Lower leg skin (tissue), 3 donors: Measurements from ENCODE around the gene CNTFR.

Source experiments
- CTCF ChIP-seq, 3 donors: fragments of 450-650 bp; IDR thresholded peaks; one replicate each; pipeline ENCODE4 v1.5.1; 2016; ENCODE audit warnings: antibody characterized with exemption in 3 of 3, mild to moderate bottlenecking in 3 of 3, moderate library complexity in 2 of 3
- POLR2A ChIP-seq, 2 donors: fragments of 450-650 bp; IDR thresholded peaks; one replicate each; pipeline ENCODE4 v1.6.1; 2016 to 2017; ENCODE audit warnings: antibody characterized with exemption in 2 of 2, mild to moderate bottlenecking in 1 of 2, moderate library complexity in 1 of 2

DNA sequence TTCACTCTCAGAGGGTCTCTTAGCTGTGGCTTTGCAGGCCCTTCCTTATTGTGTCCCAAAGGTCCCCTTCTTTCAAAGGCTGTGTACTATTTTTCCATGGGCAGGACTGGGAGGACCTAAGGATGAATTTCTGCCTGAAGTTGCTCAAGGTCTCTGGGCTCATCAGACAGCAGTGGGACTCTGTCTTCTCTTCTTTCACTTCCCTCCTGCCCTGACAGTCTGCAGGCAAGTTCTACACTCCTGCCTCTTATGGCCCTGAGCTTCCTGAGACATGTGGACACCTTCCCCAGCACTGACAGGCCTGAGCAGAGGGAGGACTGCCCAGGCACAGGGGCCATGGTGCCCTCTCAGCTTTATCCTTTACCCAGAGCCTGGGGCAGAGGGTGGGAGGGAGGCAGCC is 81.6 kb downstream of the CNTFR start:
- TF ChIP-seq CTCF (IDR thresholded peaks at IDR 0.05) = no peak
- no peak for TF ChIP-seq POLR2A (IDR thresholded peaks at IDR 0.05)
